Keratinocyte (primary cell): Measurements from ENCODE around the gene RAPGEF1. TPM values are rescaled to one million over a fixed set of nuclear protein-coding genes. Genes with fewer than 3 reads are reported as not detected.

Experiments
- DNase-seq: peaks from one replicate; pipeline ENCODE4 v3.0.0-alpha.2; 2011; ENCODE audit warnings: low read depth, missing footprints, low spot score
- FAIRE-seq: peaks from 2 replicates; lab custom pipeline; 2011; peaks lifted over from hg19 to GRCh38; lab: Jason Lieb, UNC
- H2AFZ ChIP-seq: 2 replicates; pipeline ENCODE4 v1.6.0; 2012; ENCODE audit warnings: low read length, control low read depth, inconsistent platforms; ENCODE audit not compliant: control insufficient read depth
- H3K27ac ChIP-seq: 2 replicates; pipeline ENCODE4 v1.5.1; 2011; ENCODE audit warnings: low read length; ENCODE audit not compliant: control insufficient read depth, insufficient read depth
- H3K27me3 ChIP-seq: 3 replicates; pipeline ENCODE4 v1.6.0; 2011; ENCODE audit warnings: low read length; ENCODE audit not compliant: control insufficient read depth, insufficient read depth; ENCODE audit errors: extremely low read depth
- H3K36me3 ChIP-seq, 2 experiments: 2 replicates in 1 of 2; 3 replicates in 1 of 2; pipeline ENCODE4 v1.5.1; 2011; ENCODE audit warnings: low read length in 2 of 2, mild to moderate bottlenecking in 1 of 2; ENCODE audit not compliant: control insufficient read depth in 2 of 2, insufficient read depth in 2 of 2; ENCODE audit errors: extremely low read depth in 1 of 2
- H3K4me1 ChIP-seq: 3 replicates; pipeline ENCODE4 v1.5.1; 2011; ENCODE audit warnings: low read length; ENCODE audit not compliant: control insufficient read depth, insufficient read depth; ENCODE audit errors: extremely low read depth
- H3K4me2 ChIP-seq: 3 replicates; pipeline ENCODE4 v1.6.0; 2011; ENCODE audit warnings: low read depth, low read length; ENCODE audit not compliant: control insufficient read depth, insufficient read depth; ENCODE audit errors: extremely low read depth
- H3K4me3 ChIP-seq, 3 experiments: fragments of 200-600 bp in 1 of 3; sonication (generic) in 1 of 3; 2 replicates in 2 of 3; 3 replicates in 1 of 3; pipeline ENCODE4 v1.5.1; 2011 to 2016; ENCODE audit warnings: low read length in 3 of 3, mild to moderate bottlenecking in 3 of 3, control low read depth in 2 of 3, inconsistent platforms in 1 of 3, low read depth in 1 of 3, mixed read lengths in 1 of 3, mixed run types in 1 of 3, moderate library complexity in 1 of 3; ENCODE audit not compliant: control insufficient read depth in 2 of 3, insufficient read depth in 2 of 3; ENCODE audit errors: extremely low read depth in 1 of 3
- H3K79me2 ChIP-seq: 2 replicates; pipeline ENCODE4 v1.6.0; 2012; ENCODE audit warnings: low read length; ENCODE audit not compliant: control insufficient read depth, insufficient read depth
- H3K9ac ChIP-seq: 3 replicates; pipeline ENCODE4 v1.6.0; 2011; ENCODE audit warnings: low read length; ENCODE audit not compliant: control insufficient read depth, insufficient read depth; ENCODE audit errors: extremely low read depth
- H3K9me1 ChIP-seq: 3 replicates; pipeline ENCODE4 v1.6.0; 2011; ENCODE audit warnings: low read length; ENCODE audit not compliant: control insufficient read depth, insufficient read depth; ENCODE audit errors: extremely low read depth
- H3K9me3 ChIP-seq: 2 replicates; pipeline ENCODE4 v1.5.1; 2012; ENCODE audit warnings: low read depth, low read length; ENCODE audit not compliant: control insufficient read depth
- H4K20me1 ChIP-seq: 3 replicates; pipeline ENCODE4 v1.6.0; 2011; ENCODE audit warnings: low read length; ENCODE audit not compliant: control insufficient read depth, insufficient read depth; ENCODE audit errors: extremely low read depth
- CTCF ChIP-seq, 3 experiments: IDR thresholded peaks in 1 of 3; conservative IDR thresholded peaks in 1 of 3; optimal IDR thresholded peaks in 1 of 3; 2 replicates in 2 of 3; 3 replicates in 1 of 3; pipeline versions ENCODE3 to v1.5.1; 2011; ENCODE audit warnings: low read length in 3 of 3, mild to moderate bottlenecking in 3 of 3, moderate library complexity in 2 of 3, control low read depth in 1 of 3, inconsistent platforms in 1 of 3; ENCODE audit not compliant: insufficient read depth in 2 of 3; ENCODE audit errors: extremely low read depth in 1 of 3
- EZH2 ChIP-seq: IDR thresholded peaks from one replicate; pipeline ENCODE4 v1.6.1; 2012; ENCODE audit warnings: inconsistent platforms, mild to moderate bottlenecking, low read length, moderate library complexity
- dilution Hi-C: fragments of 300-500 bp; cut with MboI; formaldehyde crosslinking; loops from one replicate; pipeline ENCODE4 v1.7.0; 2020; ENCODE audit warnings: low sequenced_read_pairs; ENCODE audit not compliant: extremely low pct_ligation_motif_present
- polyA plus RNA-seq, 5 experiments: library from polyadenylated mRNA; depleted of rRNA in 3 of 5; stranded (reverse) in 3 of 5; stranded (forward) in 1 of 5; unstranded in 1 of 5; fragments of >200 nt; gene quantifications; 1 replicate in 1 of 5; 2 replicates in 3 of 5; 3 replicates in 1 of 5; pipeline versions ENCODE4 v1.2.1 to v1.2.3, GENCODE V29; 2011 to 2012; ENCODE audit warnings: missing spikeins in 2 of 5, low read depth in 1 of 5, low replicate concordance in 1 of 5

RAPGEF1 gene
- polyA plus RNA-seq, 1 donor (not counting 4 experiments of a cell fraction or from before 2014, with no cell fraction given), result 18.5 TPM

GRCh38 chr9:131695366-131695765, 44.5 kb downstream of the RAPGEF1 start:
- Histone ChIP-seq H3K4me3 (no peak overlapping the region), H3K9ac (no peak overlapping the region), H3K36me3 (no peaks in the 10 kb centered on the region), H3K4me1 (peaks cover 13% of the 10 kb centered on the region), H3K79me2 (peaks cover 38% of the 10 kb centered on the region), H2AFZ (no peak overlapping the region), H3K4me2 (no peak overlapping the region), H3K9me3 (no peaks in the 10 kb centered on the region), H4K20me1 (peaks cover 2% of the 10 kb centered on the region), H3K9me1 (peaks cover 2% of the 10 kb centered on the region), H3K27ac (no peak overlapping the region), H3K27me3 (no peaks in the 10 kb centered on the region)
- no peak for DNase-seq
- TF ChIP-seq CTCF (optimal IDR thresholded peaks at IDR 0.05 in 1 of 3, IDR thresholded peaks at IDR 0.05 in 1 of 3, conservative IDR thresholded peaks at IDR 0.05 in 1 of 3; ENCODE audit: extremely low read depth in 1 of 3, insufficient read depth in 2 of 3, low read length in 3 of 3) (no peak), EZH2 (no peak)
- dilution Hi-C loops, result no loop called here
- no peak for FAIRE-seq

GRCh38 chr9:131693651-131694597, 46.0 kb downstream of the RAPGEF1 start:
- Histone ChIP-seq H3K9me1 (peaks cover 2% of the 10 kb centered on the region), H2AFZ (no peak overlapping the region), H3K9ac (no peak overlapping the region), H3K4me2 (no peak overlapping the region), H3K36me3 (no peaks in the 10 kb centered on the region), H3K9me3 (no peaks in the 10 kb centered on the region), H4K20me1 (peaks cover 2% of the 10 kb centered on the region), H3K27me3 (no peaks in the 10 kb centered on the region), H3K79me2 (peaks cover 36% of the 10 kb centered on the region), H3K4me1 (peaks cover 13% of the 10 kb centered on the region), H3K4me3 (no peak overlapping the region), H3K27ac (no peak overlapping the region)
- FAIRE-seq (no peak), DNase-seq (no peak)
- TF ChIP-seq EZH2 (no peak), CTCF (optimal IDR thresholded peaks at IDR 0.05 in 1 of 3, IDR thresholded peaks at IDR 0.05 in 1 of 3, conservative IDR thresholded peaks at IDR 0.05 in 1 of 3; ENCODE audit: extremely low read depth in 1 of 3, insufficient read depth in 2 of 3, low read length in 3 of 3) (no peak)
- dilution Hi-C loops, result no loop called here
